DMS153 treated with DMSO at 0.1 percent for 48 hours (cell line): Measurements from ENCODE around the gene SRI.
"Not testable (repeated sequence)": the region's sequence is repeated elsewhere in the genome, so short reads cannot be mapped to it uniquely, and the experiment has no call there.

Experiments used
- DNase-seq: peaks from one replicate; lab custom pipeline; 2025; ENCODE audit not compliant: unreplicated experiment; lab: John Stamatoyannopoulos, UW

SRI gene

GRCh38 chr7:88219781-88220747, at the start of gene SRI:
Gene SRI (minus strand): TSS chr7:88220038. CDS start chr7:88220026, 12 bp downstream.
- DNase-seq: peak; percentile 69

- DNase-seq: no peak
These were observed 49.7 kb upstream of the SRI start for GRCh38 chr7:88269586-88269985.

- DNase-seq: no peak
These were observed 49.0 kb upstream of the SRI start for GRCh38 chr7:88268858-88269257.

GRCh38 chr7:88268051-88268450, 48.2 kb upstream of the SRI start:
- no peak for DNase-seq

GRCh38 chr7:88267421-88267820, 47.6 kb upstream of the SRI start:
- DNase-seq: no peak

GRCh38 chr7:88264987-88265386, 45.1 kb upstream of the SRI start:
- not testable (repeated sequence) for DNase-seq

GRCh38 chr7:88262562-88262961, 42.7 kb upstream of the SRI start:
- DNase-seq: no peak

GRCh38 chr7:88260719-88261118, 40.9 kb upstream of the SRI start:
- no peak for DNase-seq

- DNase-seq: no peak
These were observed 40.0 kb upstream of the SRI start for GRCh38 chr7:88259656-88260380.

- not testable (repeated sequence) for DNase-seq
These were observed 38.5 kb upstream of the SRI start for GRCh38 chr7:88258296-88258695.

GRCh38 chr7:88256906-88257305, 37.1 kb upstream of the SRI start:
- DNase-seq: no peak

- no peak for DNase-seq
These were observed 35.0 kb upstream of the SRI start for GRCh38 chr7:88254721-88255424.

- DNase-seq: no peak
These were observed 33.8 kb upstream of the SRI start for GRCh38 chr7:88253640-88254039.

- DNase-seq: no peak
These were observed 24.4 kb upstream of the SRI start for GRCh38 chr7:88244258-88244657.

- DNase-seq: peak; percentile 9
These were observed 23.6 kb upstream of the SRI start for GRCh38 chr7:88243345-88243909.

- DNase-seq: no peak
These were observed 20.0 kb upstream of the SRI start for GRCh38 chr7:88239852-88240251.

- DNase-seq: no peak
These were observed 14.0 kb upstream of the SRI start for GRCh38 chr7:88233828-88234227.

- DNase-seq: no peak
These were observed 10.8 kb upstream of the SRI start for GRCh38 chr7:88230646-88231045.

GRCh38 chr7:88229302-88229995, 9.6 kb upstream of the SRI start:
- no peak for DNase-seq

GRCh38 chr7:88226886-88227516, 7.2 kb upstream of the SRI start:
- no peak for DNase-seq
